Measurements from ENCODE around the gene SUDS3.
A peak's percentile ranks its signal among the peaks of the same experiment; 100 is the strongest.

The SUDS3 gene

GRCh38 chr12:118328486-118329330 lies 47.6 kb upstream of the SUDS3 start:
- Histone ChIP-seq H3K9me2 (ENCODE audit: low read depth, low read length) (no peaks in the 10 kb centered on the region), H3K27ac (ENCODE audit: low read depth, low read length, poor library complexity, severe bottlenecking) (no peak overlapping the region), H3K9me3 (ENCODE audit: low read length) (0 out of 2 replicates have a peak, but pooled peaks cover 6% of the 10 kb centered on the region), H3K79me2 (ENCODE audit: insufficient read depth, low read length) (peaks cover 52% of the 10 kb centered on the region), H2AFZ (ENCODE audit: low read length) (no peak overlapping the region), H3K4me3 (ENCODE audit: low read depth, low read length, poor library complexity, severe bottlenecking) (no peak overlapping the region), H3K27me3 (ENCODE audit: insufficient read depth, low read length) (no peaks in the 10 kb centered on the region), H3K4me2 (ENCODE audit: low read length) (no peak overlapping the region), H4K20me1 (ENCODE audit: insufficient read depth, low read length) (no peaks in the 10 kb centered on the region), H3K4me1 (ENCODE audit: insufficient read depth, low read length, severe bottlenecking) (peaks cover 31% of the 10 kb centered on the region), H3F3A (ENCODE audit: insufficient read depth, low read length) (no peaks in the 10 kb centered on the region), H3K9ac (ENCODE audit: low read length) (no peak overlapping the region), H3K36me3 (ENCODE audit: insufficient read depth, low read length) (peaks cover 13% of the 10 kb centered on the region)
- no peak for TF ChIP-seq EZH2 (IDR thresholded peaks at IDR 0.05; ENCODE audit: borderline replicate concordance, low read length)
- TF ChIP-seq, protein P1, sequence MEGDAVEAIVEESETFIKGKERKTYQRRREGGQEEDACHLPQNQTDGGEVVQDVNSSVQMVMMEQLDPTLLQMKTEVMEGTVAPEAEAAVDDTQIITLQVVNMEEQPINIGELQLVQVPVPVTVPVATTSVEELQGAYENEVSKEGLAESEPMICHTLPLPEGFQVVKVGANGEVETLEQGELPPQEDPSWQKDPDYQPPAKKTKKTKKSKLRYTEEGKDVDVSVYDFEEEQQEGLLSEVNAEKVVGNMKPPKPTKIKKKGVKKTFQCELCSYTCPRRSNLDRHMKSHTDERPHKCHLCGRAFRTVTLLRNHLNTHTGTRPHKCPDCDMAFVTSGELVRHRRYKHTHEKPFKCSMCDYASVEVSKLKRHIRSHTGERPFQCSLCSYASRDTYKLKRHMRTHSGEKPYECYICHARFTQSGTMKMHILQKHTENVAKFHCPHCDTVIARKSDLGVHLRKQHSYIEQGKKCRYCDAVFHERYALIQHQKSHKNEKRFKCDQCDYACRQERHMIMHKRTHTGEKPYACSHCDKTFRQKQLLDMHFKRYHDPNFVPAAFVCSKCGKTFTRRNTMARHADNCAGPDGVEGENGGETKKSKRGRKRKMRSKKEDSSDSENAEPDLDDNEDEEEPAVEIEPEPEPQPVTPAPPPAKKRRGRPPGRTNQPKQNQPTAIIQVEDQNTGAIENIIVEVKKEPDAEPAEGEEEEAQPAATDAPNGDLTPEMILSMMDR (IDR thresholded peaks at IDR 0.05; ENCODE audit: low read length), result no peak

DNA sequence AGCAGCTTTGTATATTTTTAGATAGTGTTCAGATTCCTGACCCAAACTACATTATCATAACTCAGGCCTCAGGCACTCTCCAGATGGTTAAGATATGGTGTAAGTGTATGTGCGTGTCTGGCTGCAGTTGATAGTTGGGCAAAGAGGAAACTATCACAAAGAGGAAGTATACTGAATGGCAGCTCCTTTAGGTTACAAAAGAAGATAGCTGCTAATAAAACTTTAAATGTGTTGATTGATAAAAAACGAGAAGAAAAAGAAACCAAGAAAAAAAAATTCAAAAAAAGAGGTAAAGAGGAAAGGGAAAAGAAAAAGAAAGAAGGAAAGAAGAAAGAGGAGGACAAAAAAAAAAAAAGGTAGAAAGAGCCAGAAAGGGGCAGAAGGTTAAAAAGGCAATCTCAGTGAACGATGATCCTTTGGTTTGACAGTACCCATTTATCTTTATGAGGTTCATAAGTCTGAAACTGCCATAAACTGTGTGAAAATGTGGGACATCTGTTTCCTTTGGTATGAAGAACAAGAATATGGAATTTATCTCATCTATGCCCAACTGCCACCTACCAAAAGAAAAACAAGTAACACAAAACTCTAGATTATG lies 45.8 kb upstream of the SUDS3 start:
- Histone ChIP-seq H2AFZ (ENCODE audit: low read length) (no peak overlapping the region), H3K4me2 (ENCODE audit: low read length) (peak overlapping the region; percentile 31; the same call in 1 of the 2 replicates), H3K36me3 (ENCODE audit: insufficient read depth, low read length) (peaks cover 13% of the 10 kb centered on the region), H3F3A (ENCODE audit: insufficient read depth, low read length) (no peaks in the 10 kb centered on the region), H3K9ac (ENCODE audit: low read length) (no peak overlapping the region; the same call in 1 of the 2 replicates), H3K4me1 (ENCODE audit: insufficient read depth, low read length, severe bottlenecking) (peaks cover 31% of the 10 kb centered on the region), H4K20me1 (ENCODE audit: insufficient read depth, low read length) (no peaks in the 10 kb centered on the region), H3K9me2 (ENCODE audit: low read depth, low read length) (no peaks in the 10 kb centered on the region), H3K27me3 (ENCODE audit: insufficient read depth, low read length) (no peaks in the 10 kb centered on the region), H3K4me3 (ENCODE audit: low read depth, low read length, poor library complexity, severe bottlenecking) (no peak overlapping the region), H3K27ac (ENCODE audit: low read depth, low read length, poor library complexity, severe bottlenecking) (peak overlapping the region; percentile 79), H3K9me3 (ENCODE audit: low read length) (0 out of 2 replicates have a peak, but pooled peaks cover 6% of the 10 kb centered on the region), H3K79me2 (ENCODE audit: insufficient read depth, low read length) (peaks cover 56% of the 10 kb centered on the region)
- no peak for TF ChIP-seq EZH2 (IDR thresholded peaks at IDR 0.05; ENCODE audit: borderline replicate concordance, low read length)
- TF ChIP-seq, protein P1 (IDR thresholded peaks at IDR 0.05; ENCODE audit: low read length), result no peak

- Histone ChIP-seq H3K9ac (ENCODE audit: low read length) (no peak overlapping the region), H3K4me3 (ENCODE audit: low read depth, low read length, poor library complexity, severe bottlenecking) (no peak overlapping the region), H2AFZ (ENCODE audit: low read length) (no peak overlapping the region), H3K9me2 (ENCODE audit: low read depth, low read length) (no peaks in the 10 kb centered on the region), H3K4me1 (ENCODE audit: insufficient read depth, low read length, severe bottlenecking) (peaks cover 31% of the 10 kb centered on the region), H3F3A (ENCODE audit: insufficient read depth, low read length) (no peaks in the 10 kb centered on the region; the same call in 1 of the 2 replicates), H3K27ac (ENCODE audit: low read depth, low read length, poor library complexity, severe bottlenecking) (no peak overlapping the region), H3K9me3 (ENCODE audit: low read length) (no peaks in the 10 kb centered on the region), H3K4me2 (ENCODE audit: low read length) (no peak overlapping the region), H3K79me2 (ENCODE audit: insufficient read depth, low read length) (peaks cover 43% of the 10 kb centered on the region), H3K36me3 (ENCODE audit: insufficient read depth, low read length) (no peaks in the 10 kb centered on the region), H3K27me3 (ENCODE audit: insufficient read depth, low read length) (no peaks in the 10 kb centered on the region), H4K20me1 (ENCODE audit: insufficient read depth, low read length) (no peaks in the 10 kb centered on the region)
- TF ChIP-seq, protein P1 (IDR thresholded peaks at IDR 0.05; ENCODE audit: low read length), result no peak
- TF ChIP-seq EZH2 (IDR thresholded peaks at IDR 0.05; ENCODE audit: borderline replicate concordance, low read length), result no peak
Observed at GRCh38 chr12:118332511-118332910, 43.8 kb upstream of the SUDS3 start.

Data from OCI-LY1 (cell line).